MM.1S (cell line): Measurements from ENCODE around the gene KRT32.

Experiments
- EZH2 ChIP-seq: fragments of 300-600 bp; sonication (generic); optimal IDR thresholded peaks from 2 replicates; pipeline ENCODE3; 2017; ENCODE audit warnings: low read depth, mild to moderate bottlenecking, antibody characterized with exemption, low read length, mixed read lengths
- EZH2phosphoT487 ChIP-seq: fragments of 300-600 bp; sonication (generic); IDR thresholded peaks from 2 replicates; pipeline ENCODE4 v1.6.1; 2018; ENCODE audit warnings: antibody characterized with exemption, low read length
- TF ChIP-seq, protein P1 (sequence below): fragments of 300-600 bp; sonication (generic); IDR thresholded peaks from 2 replicates; pipeline ENCODE4 v1.5.1; 2016; ENCODE audit warnings: antibody characterized with exemption, low read length, mixed read lengths

GRCh38 chr17:41492351-41492750 lies 25.2 kb upstream of the KRT32 start:
- TF ChIP-seq EZH2phosphoT487 (no peak), EZH2 (no peak)
- TF ChIP-seq, protein P1, sequence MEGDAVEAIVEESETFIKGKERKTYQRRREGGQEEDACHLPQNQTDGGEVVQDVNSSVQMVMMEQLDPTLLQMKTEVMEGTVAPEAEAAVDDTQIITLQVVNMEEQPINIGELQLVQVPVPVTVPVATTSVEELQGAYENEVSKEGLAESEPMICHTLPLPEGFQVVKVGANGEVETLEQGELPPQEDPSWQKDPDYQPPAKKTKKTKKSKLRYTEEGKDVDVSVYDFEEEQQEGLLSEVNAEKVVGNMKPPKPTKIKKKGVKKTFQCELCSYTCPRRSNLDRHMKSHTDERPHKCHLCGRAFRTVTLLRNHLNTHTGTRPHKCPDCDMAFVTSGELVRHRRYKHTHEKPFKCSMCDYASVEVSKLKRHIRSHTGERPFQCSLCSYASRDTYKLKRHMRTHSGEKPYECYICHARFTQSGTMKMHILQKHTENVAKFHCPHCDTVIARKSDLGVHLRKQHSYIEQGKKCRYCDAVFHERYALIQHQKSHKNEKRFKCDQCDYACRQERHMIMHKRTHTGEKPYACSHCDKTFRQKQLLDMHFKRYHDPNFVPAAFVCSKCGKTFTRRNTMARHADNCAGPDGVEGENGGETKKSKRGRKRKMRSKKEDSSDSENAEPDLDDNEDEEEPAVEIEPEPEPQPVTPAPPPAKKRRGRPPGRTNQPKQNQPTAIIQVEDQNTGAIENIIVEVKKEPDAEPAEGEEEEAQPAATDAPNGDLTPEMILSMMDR = no peak
